ENCODE data around the gene ELFN1. TPM values are rescaled to one million over a fixed set of nuclear protein-coding genes. Genes with fewer than 3 reads are reported as not detected.

ELFN1 gene
- polyA plus RNA-seq, 1 donor (not counting 4 experiments of a cell fraction or from before 2014, with no cell fraction given) = 0.03 TPM

DNA sequence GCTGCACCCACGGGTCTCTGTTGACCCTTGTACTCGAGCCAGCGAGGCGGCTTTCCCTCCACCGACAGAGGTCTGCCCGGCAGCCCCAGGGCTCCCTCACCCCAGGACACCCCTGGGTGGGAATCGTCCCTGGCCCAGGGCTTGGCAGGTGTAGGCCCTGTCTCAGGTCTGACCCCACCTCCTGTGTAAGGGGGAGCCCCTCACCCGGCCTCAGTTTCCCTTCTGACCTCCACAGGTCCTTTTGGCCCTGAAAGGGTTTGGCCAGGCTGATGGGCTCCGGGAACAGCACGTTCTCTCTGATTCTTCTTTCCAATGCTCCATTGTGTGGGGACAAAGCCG lies 25.0 kb upstream of the ELFN1 start:
- no peak overlapping the region for H3K4me3 ChIP-seq (ENCODE audit: control insufficient read depth in 2 of 3, extremely low read depth in 1 of 3, insufficient read depth in 2 of 3, low read depth in 1 of 3, low read length in 3 of 3)
- H3K9ac ChIP-seq (ENCODE audit: control insufficient read depth, extremely low read depth, insufficient read depth, low read length) = no peak overlapping the region
- DNase-seq (ENCODE audit: low read depth, low spot score) = no peak
- no peak overlapping the region for H3K27ac ChIP-seq (ENCODE audit: control insufficient read depth, insufficient read depth, low read length)
- H3K9me1 ChIP-seq (ENCODE audit: control insufficient read depth, extremely low read depth, insufficient read depth, low read length) = no peaks in the 10 kb centered on the region
- H2AFZ ChIP-seq (ENCODE audit: control insufficient read depth, low read length) = no peak overlapping the region
- no peak overlapping the region for H3K4me2 ChIP-seq (ENCODE audit: control insufficient read depth, extremely low read depth, insufficient read depth, low read depth, low read length)
- H3K27me3 ChIP-seq (ENCODE audit: control insufficient read depth, extremely low read depth, insufficient read depth, low read length) = peaks cover 42% of the 10 kb centered on the region
- H3K36me3 ChIP-seq (ENCODE audit: control insufficient read depth in 2 of 2, extremely low read depth in 1 of 2, insufficient read depth in 2 of 2, low read length in 2 of 2) = no peaks in the 10 kb centered on the region
- H3K79me2 ChIP-seq (ENCODE audit: control insufficient read depth, insufficient read depth, low read length) = no peaks in the 10 kb centered on the region
- no peaks in the 10 kb centered on the region for H4K20me1 ChIP-seq (ENCODE audit: control insufficient read depth, extremely low read depth, insufficient read depth, low read length)
- no peak for FAIRE-seq
- H3K9me3 ChIP-seq (ENCODE audit: control insufficient read depth, low read depth, low read length) = no peaks in the 10 kb centered on the region
- no peaks in the 10 kb centered on the region for H3K4me1 ChIP-seq (ENCODE audit: control insufficient read depth, extremely low read depth, insufficient read depth, low read length)
- dilution Hi-C loops (cut with MboI; ENCODE audit: extremely low pct_ligation_motif_present, low sequenced_read_pairs) = no loop called here
- TF ChIP-seq, protein P1, sequence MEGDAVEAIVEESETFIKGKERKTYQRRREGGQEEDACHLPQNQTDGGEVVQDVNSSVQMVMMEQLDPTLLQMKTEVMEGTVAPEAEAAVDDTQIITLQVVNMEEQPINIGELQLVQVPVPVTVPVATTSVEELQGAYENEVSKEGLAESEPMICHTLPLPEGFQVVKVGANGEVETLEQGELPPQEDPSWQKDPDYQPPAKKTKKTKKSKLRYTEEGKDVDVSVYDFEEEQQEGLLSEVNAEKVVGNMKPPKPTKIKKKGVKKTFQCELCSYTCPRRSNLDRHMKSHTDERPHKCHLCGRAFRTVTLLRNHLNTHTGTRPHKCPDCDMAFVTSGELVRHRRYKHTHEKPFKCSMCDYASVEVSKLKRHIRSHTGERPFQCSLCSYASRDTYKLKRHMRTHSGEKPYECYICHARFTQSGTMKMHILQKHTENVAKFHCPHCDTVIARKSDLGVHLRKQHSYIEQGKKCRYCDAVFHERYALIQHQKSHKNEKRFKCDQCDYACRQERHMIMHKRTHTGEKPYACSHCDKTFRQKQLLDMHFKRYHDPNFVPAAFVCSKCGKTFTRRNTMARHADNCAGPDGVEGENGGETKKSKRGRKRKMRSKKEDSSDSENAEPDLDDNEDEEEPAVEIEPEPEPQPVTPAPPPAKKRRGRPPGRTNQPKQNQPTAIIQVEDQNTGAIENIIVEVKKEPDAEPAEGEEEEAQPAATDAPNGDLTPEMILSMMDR (optimal IDR thresholded peaks at IDR 0.05 in 1 of 3, IDR thresholded peaks at IDR 0.05 in 1 of 3, conservative IDR thresholded peaks at IDR 0.05 in 1 of 3; ENCODE audit: extremely low read depth in 1 of 3, insufficient read depth in 2 of 3, low read length in 3 of 3) = no peak
- TF ChIP-seq EZH2 (IDR thresholded peaks at IDR 0.05; ENCODE audit: low read length) = no peak

DNA sequence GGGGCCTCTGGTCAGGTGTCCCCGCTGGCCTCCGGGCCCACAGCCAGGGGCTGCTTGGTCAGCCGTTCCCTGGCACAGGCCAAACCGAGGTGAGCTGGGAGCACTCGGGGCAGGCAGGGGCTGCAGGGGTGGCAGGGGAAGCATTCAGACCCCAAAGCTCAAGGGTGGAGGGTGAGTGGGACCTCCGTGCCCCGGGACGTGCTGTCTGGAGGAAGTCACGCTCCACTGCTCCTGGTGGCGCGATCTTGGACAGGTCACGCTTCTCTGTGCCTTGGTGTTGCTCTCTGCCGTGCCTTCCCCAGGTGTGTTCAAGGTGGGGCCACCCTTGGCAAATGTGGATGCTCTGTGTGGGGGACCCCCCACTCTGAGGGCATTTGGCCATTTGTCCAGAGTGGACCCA lies 24.6 kb upstream of the ELFN1 start:
- Histone ChIP-seq H3K4me3 (ENCODE audit: control insufficient read depth in 2 of 3, extremely low read depth in 1 of 3, insufficient read depth in 2 of 3, low read depth in 1 of 3, low read length in 3 of 3) (no peak overlapping the region), H3K4me1 (ENCODE audit: control insufficient read depth, extremely low read depth, insufficient read depth, low read length) (no peaks in the 10 kb centered on the region), H2AFZ (ENCODE audit: control insufficient read depth, low read length) (no peak overlapping the region), H3K27ac (ENCODE audit: control insufficient read depth, insufficient read depth, low read length) (no peak overlapping the region), H3K4me2 (ENCODE audit: control insufficient read depth, extremely low read depth, insufficient read depth, low read depth, low read length) (no peak overlapping the region), H3K36me3 (ENCODE audit: control insufficient read depth in 2 of 2, extremely low read depth in 1 of 2, insufficient read depth in 2 of 2, low read length in 2 of 2) (no peaks in the 10 kb centered on the region), H3K27me3 (ENCODE audit: control insufficient read depth, extremely low read depth, insufficient read depth, low read length) (peaks cover 46% of the 10 kb centered on the region), H3K9ac (ENCODE audit: control insufficient read depth, extremely low read depth, insufficient read depth, low read length) (no peak overlapping the region), H3K9me1 (ENCODE audit: control insufficient read depth, extremely low read depth, insufficient read depth, low read length) (no peaks in the 10 kb centered on the region), H3K9me3 (ENCODE audit: control insufficient read depth, low read depth, low read length) (no peaks in the 10 kb centered on the region), H3K79me2 (ENCODE audit: control insufficient read depth, insufficient read depth, low read length) (no peaks in the 10 kb centered on the region), H4K20me1 (ENCODE audit: control insufficient read depth, extremely low read depth, insufficient read depth, low read length) (no peaks in the 10 kb centered on the region)
- no peak for TF ChIP-seq EZH2 (IDR thresholded peaks at IDR 0.05; ENCODE audit: low read length)
- TF ChIP-seq, protein P1 (optimal IDR thresholded peaks at IDR 0.05 in 1 of 3, IDR thresholded peaks at IDR 0.05 in 1 of 3, conservative IDR thresholded peaks at IDR 0.05 in 1 of 3; ENCODE audit: extremely low read depth in 1 of 3, insufficient read depth in 2 of 3, low read length in 3 of 3) = no peak
- FAIRE-seq (no peak), DNase-seq (ENCODE audit: low read depth, low spot score) (no peak)
- dilution Hi-C loops (cut with MboI; ENCODE audit: extremely low pct_ligation_motif_present, low sequenced_read_pairs) = no loop called here

All from keratinocyte (primary cell).